Rectal smooth muscle tissue (tissue), 1 donor: ENCODE results near the gene ZBTB12.

ENCODE experiments used
- H3K27ac ChIP-seq: one replicate; pipeline ENCODE4 v1.7.0; 2013; ENCODE audit warnings: low read depth, low read length, inconsistent platforms
- H3K27me3 ChIP-seq: one replicate; pipeline ENCODE4 v1.7.0; 2013; ENCODE audit warnings: low read length; ENCODE audit not compliant: control insufficient read depth, insufficient read depth
- H3K36me3 ChIP-seq: one replicate; pipeline ENCODE4 v1.7.0; 2013; ENCODE audit warnings: low read length; ENCODE audit not compliant: control insufficient read depth, insufficient read depth
- H3K4me1 ChIP-seq: one replicate; pipeline ENCODE4 v1.7.0; 2013; ENCODE audit warnings: low read length; ENCODE audit not compliant: control insufficient read depth, insufficient read depth
- H3K4me3 ChIP-seq: one replicate; pipeline ENCODE4 v1.7.0; 2013; ENCODE audit warnings: low read length
- H3K9ac ChIP-seq: one replicate; pipeline ENCODE4 v1.7.0; 2013; ENCODE audit warnings: low read length

The ZBTB12 gene

DNA sequence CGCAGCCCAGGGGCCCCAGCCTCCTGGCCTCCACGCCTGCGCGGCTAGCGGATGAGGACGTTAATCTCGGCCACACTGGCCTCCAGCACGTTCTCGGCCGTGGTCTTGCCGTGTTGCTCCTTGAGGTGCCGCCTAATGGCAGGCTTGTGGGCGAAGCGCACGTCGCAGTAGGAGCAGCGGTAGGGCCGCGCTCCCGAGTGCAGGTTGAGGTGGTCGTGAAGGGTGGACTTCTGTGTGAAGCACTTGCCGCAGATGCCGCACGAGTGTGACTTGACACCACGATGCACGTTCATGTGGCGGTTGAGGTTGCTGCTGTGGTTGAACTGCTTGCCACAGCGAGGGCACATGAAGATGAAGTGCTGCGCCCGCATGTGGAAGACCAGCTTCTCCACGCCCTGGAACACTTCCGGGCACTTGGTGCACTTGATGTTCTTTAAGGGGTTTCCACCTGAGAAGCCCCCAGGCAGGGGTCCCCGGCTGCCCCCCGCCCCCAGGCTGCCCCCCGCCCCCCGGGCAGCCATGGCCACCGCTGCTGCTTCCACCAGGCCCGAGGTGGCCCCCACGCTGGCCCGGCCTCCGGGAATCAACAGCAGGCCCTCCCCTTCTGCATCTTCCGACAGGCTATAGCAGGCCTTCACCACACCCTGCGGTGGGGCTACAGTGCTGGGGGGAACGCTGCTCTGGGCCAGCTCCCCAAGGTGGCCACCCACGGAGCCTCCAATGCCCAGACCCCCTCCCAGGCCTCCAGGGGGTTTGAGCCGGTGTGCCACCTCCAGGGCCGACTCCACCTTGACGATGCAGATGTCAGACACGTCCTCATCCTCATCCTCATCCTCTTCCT is 1.8 kb downstream of the ZBTB12 start:
- H3K27ac ChIP-seq, result no peak overlapping the region
- H3K27me3 ChIP-seq, result no peaks in the 10 kb centered on the region
- no peak overlapping the region for H3K4me3 ChIP-seq
- H3K9ac ChIP-seq, result no peak overlapping the region
- H3K4me1 ChIP-seq, result peaks cover 10% of the 10 kb centered on the region
- H3K36me3 ChIP-seq, result no peaks in the 10 kb centered on the region

DNA sequence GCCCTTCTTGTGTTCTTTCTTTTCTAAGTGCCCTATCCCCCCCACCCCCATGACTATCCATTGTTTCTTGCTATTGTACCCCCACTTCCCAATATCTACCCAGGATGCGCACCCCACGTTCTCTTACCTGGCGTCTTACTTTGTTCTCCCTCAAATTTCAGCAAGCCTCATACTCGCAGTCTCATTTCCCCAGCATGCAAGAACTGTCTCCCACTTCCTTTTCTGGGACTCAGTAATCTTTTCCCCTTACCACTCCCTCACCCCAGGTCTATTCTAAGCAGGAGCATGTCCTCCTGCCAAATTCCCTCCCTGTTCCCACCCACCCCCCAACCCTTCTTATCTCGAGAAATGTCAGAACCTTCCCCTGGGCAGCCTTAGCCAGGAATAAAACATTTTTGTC is 2.7 kb downstream of the ZBTB12 start:
- Histone ChIP-seq H3K27ac (no peak overlapping the region), H3K4me1 (peaks cover 10% of the 10 kb centered on the region), H3K27me3 (no peaks in the 10 kb centered on the region), H3K4me3 (no peak overlapping the region), H3K36me3 (peaks cover 2% of the 10 kb centered on the region), H3K9ac (no peak overlapping the region)

DNA sequence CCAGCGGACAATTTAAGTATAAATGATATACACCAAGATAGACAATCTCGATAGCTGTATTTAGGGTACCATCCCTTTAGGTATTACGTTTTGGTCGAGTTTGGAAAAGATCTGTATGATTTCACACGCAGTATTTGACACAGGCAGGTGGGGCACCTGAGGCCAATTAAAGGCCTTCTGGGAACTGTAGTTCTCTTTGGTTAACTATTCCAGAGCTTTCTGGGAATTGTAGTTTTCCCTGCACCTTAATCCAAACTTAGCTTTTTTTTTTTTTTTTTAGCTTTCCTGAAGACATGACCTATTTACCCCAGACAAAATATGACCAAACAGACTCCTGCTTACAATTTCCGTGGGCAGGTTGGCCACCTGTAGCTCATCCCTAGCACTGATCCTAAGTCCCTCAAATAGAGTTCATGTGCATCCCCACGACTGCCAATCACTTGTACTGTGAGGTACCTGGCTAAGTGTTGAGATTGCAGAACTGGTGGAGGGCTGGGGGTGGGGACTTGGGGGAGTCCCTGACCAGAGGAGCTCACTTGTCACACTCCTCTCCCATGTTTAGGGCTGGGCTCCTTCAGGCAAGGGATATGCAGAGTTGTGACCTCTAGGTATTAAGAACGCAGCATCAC is 3.4 kb downstream of the ZBTB12 start:
- H3K4me3 ChIP-seq, result peak overlapping the region; percentile 76
- no peaks in the 10 kb centered on the region for H3K27me3 ChIP-seq
- H3K36me3 ChIP-seq, result peaks cover 3% of the 10 kb centered on the region
- peaks cover 10% of the 10 kb centered on the region for H3K4me1 ChIP-seq
- peak overlapping the region; percentile 72 for H3K27ac ChIP-seq
- H3K9ac ChIP-seq, result peak overlapping the region; percentile 36

DNA sequence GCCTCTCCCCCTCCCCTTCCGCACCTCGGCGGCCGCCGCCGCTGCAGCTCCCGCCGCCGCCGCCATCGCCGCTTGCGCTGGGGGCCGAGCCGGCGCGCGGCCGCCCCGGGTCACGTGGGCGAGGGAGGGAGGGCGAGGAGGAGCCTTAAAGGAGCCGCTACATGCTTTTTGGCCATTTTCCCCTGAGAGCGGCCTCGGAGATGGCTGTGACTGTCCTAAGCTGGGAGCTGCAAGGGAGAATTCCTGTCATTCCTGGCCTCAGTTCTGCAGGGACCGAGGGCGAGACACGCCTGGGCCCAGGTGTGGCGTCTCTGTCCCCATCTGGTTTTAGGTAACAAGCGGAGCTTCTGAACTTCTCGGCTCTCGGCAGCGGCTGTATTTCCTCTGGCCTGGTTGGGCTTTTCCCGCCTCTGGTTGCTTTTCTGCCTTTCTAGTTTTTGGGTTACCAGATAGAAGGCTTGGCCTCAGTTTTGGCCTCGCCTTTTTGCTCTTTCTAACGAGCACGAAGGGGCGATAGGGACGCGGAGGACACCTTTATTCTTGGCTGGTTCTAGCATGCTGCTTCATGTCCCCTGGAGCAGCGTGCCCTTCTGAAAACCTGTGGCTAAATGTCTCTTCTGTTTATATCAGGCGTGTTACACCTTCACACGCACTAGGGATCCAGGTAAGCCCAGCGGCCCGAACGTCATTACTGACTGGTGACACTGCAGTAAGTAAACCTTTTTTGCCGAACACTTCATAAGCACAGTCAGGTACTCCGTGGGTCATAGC is 4.1 kb downstream of the ZBTB12 start, which contains the start of gene EHMT2:
EHMT2 (minus strand) TSS at position 87 of the 771 bp plus-strand sequence; CDS start at position 66, 21 bp downstream.
- Histone ChIP-seq H3K27me3 (no peaks in the 10 kb centered on the region), H3K36me3 (peaks cover 9% of the 10 kb centered on the region), H3K27ac (peak within 1 kb of the TSS; percentile 72), H3K4me3 (peak within 1 kb of the TSS; percentile 76), H3K9ac (peak within 1 kb of the TSS; percentile 47), H3K4me1 (peaks cover 7% of the 10 kb centered on the region)

DNA sequence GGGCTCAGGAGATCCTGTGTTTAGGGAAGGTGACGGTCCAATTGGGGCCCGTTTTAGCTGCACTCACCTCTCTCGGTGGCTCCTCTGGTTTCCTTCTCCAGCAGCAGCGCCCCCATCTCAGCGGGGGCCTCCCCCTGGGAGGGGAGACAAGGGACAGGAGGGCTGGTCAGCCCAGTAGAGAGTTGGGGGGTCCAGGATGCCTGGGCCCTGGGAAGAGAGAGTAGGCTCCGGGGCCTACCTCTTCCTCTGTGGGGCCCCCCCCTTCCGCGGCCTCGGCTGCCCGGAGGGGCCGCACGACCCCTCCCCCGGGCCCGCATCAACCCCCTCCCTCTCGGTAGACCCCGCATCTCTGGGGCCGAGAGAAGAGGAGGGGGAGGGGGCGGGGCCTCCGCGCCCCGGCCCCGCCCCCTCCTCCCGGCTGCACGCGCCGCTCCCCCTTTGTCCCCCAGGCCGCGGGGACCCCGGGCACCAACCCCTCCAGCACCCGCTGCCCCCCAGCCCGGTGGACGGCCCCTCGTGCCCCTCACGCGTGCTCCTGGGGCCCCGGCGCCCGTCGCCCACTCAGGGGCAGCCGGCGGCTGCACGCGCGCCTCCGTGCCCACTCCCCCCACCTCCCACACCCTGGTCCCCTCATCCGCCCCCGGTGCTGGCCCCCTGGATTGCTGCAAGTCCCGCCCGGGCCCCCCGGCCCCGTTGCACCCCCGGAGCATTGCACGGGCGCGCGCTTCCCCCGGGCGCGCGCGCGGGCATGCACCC is 4.9 kb downstream of the ZBTB12 start:
- Histone ChIP-seq H3K9ac (peak overlapping the region; percentile 47), H3K4me3 (peak overlapping the region; percentile 57), H3K36me3 (peaks cover 16% of the 10 kb centered on the region), H3K4me1 (peaks cover 5% of the 10 kb centered on the region), H3K27me3 (no peaks in the 10 kb centered on the region), H3K27ac (peak overlapping the region; percentile 33)

DNA sequence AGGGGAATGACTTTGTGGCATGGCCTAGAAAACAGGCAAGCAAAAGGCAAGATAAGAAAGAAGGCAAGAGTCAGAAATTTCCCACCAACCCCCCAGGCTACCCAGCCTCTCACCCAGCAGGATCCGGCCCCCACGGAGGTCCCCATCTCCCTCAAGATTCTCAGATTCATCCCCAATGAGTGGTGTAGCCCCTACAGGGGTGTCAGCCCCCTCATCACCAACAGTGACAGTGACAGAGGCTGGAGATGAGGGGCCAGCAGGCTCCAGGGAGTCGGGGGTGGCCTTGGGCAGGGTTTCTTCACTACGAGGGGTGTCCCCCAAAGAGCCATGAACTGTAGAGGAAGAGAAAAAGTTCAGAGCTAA is 5.4 kb downstream of the ZBTB12 start:
- Histone ChIP-seq H3K36me3 (peaks cover 17% of the 10 kb centered on the region), H3K4me3 (peak overlapping the region; percentile 57), H3K27me3 (no peaks in the 10 kb centered on the region), H3K4me1 (peaks cover 5% of the 10 kb centered on the region), H3K9ac (peak overlapping the region; percentile 47), H3K27ac (peak overlapping the region; percentile 33)

DNA sequence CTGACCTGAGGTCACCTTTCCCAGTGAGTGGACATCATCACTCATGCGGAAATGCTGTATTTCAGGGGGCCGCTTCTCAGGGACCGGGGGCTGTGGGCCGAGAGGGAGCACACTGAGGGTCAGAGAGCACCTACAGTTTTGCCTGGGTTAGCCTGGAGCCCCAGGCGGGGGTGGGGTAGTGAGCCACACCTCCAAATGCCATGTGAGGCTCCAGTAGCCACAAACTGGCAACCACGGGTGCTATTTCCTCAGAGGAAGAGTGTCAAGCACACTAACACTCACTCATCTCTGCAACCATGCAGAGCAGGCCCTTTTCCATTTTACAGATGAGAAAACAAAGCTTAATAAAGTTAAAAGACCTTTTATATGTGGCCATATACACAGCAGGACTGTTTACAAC is 9.1 kb downstream of the ZBTB12 start:
- Histone ChIP-seq H3K27me3 (no peaks in the 10 kb centered on the region), H3K4me1 (no peaks in the 10 kb centered on the region), H3K9ac (no peak overlapping the region), H3K4me3 (no peak overlapping the region), H3K27ac (no peak overlapping the region), H3K36me3 (peaks cover 31% of the 10 kb centered on the region)

DNA sequence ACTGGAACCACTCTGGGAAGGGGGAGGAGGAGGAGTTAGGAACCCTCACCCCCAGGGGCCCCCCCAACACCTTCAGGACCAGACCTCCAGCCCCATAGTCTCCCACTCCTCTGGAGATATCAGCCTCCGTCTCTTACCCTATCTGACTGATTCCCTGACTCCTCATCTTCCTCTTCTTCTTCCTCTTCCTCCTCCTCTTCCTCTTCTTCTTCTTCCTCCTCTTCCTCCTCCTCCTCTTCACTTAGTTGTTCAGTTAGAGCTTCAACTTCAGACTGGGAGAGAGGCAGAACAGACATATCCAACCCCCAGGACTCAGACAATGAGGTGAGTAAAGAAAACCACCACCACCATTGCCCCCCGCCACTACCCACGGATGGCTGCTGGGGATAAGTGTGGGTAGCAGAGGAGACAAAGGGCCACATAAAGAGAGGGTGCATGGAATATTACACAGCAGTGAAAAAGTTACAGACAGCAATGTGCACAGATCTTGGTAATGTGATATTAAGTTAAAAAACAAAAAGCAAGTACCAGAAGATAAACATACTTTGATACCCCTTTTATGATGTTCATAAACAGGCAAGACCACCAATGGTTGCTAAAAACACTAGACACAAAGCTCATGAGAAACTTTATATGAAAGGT is 12.4 kb downstream of the ZBTB12 start:
- H3K4me1 ChIP-seq, result no peaks in the 10 kb centered on the region
- no peak overlapping the region for H3K27ac ChIP-seq
- H3K9ac ChIP-seq, result no peak overlapping the region
- no peak overlapping the region for H3K4me3 ChIP-seq
- peaks cover 50% of the 10 kb centered on the region for H3K36me3 ChIP-seq
- no peaks in the 10 kb centered on the region for H3K27me3 ChIP-seq

DNA sequence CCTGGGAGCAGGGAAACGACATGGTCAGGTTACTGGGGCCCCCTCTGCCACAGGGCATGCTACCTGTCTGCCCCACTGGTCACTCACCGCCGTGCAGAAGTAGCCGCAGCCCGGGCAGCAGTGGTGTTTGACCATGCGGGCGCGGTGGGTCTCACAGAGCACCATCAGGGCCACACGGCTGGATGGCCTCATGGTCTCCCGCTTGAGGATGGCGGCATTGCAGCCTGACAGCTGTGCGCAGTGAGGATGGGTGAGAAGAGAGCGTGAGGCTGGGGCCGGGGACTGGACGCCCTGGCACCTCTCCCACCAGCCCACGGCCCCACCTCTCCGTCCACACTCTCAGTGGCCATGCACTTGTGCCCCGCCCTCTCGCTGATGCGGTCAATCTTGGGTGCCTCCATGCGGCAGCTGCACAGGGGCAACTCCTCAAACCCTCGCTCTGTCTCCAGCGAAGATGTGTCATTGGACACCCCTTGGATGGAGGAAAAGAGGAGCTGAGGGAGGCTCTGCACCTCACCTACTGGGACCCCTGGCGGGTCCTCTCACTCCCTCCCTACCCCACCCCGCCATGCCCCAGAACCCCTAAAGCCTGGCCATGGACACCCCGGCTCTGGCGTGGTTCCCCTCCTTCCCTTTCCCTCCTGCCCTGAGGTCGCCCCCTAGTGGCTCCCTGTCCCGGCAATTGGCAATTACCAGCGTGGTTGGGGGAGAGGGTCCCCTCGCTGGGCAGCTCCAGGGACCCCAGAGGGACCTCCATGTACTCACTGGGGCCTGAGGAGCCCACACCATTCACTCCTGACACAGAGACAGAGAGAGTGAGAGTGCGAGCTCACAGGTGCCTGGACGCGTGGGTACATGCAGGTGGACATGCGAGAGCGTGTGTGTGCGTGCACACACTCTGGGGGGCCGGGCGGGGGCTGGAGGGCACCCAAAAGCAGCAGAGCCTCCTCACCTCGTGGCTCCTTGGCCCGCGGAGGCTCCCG is 13.3 kb downstream of the ZBTB12 start:
- Histone ChIP-seq H3K27me3 (no peaks in the 10 kb centered on the region), H3K4me3 (no peak overlapping the region), H3K36me3 (peaks cover 54% of the 10 kb centered on the region), H3K4me1 (no peaks in the 10 kb centered on the region), H3K27ac (no peak overlapping the region), H3K9ac (no peak overlapping the region)

DNA sequence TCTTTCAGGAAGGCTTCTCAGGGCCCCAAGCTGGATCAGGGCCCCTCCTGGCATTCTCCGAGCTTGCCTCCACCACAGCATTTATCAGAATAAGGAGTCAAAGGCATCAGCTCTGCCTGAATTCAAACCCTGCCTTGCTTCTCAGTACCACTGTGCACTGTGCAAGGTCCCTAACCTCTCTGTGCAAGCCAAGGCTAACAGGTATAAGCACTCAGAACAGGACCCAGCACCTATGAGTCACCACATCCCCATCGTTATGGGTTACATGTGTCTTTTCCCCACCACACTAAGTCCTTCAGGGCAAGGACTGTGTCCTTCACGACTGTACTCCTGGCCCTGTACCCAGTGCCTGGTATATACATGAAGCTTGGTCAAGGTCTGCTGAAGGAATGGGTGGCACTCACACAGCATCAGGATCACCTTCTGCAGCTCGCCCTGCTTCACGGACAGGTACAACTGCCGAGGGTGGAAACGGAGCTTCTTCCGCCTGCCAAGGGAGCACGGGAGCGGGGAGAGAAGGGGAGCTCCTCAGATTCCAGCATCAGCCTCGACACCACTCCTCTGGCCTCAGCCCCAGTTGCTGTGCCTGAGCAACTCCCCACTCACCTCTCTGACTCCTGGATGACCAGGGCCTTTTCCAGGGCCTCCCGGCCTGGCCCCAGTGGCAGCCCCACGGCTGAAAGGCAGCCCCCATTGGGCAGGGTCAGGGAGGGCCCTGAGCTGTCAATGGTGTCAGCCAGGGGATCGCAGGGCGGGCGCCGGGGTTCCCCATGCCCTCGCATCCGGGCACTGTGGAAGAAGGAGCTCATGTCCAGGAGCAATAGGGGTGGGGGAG is 14.5 kb downstream of the ZBTB12 start:
- Histone ChIP-seq H3K9ac (no peak overlapping the region), H3K36me3 (peaks cover 52% of the 10 kb centered on the region), H3K27me3 (no peaks in the 10 kb centered on the region)

More for the DNA sequence above, 14.5 kb downstream of the ZBTB12 start:
- Histone ChIP-seq H3K27ac (no peak overlapping the region), H3K4me3 (no peak overlapping the region), H3K4me1 (no peaks in the 10 kb centered on the region)
